ENCODE results near the gene LAMA4.
A peak's percentile ranks its signal among the peaks of the same experiment; 100 is the strongest.

Gene LAMA4

DNA sequence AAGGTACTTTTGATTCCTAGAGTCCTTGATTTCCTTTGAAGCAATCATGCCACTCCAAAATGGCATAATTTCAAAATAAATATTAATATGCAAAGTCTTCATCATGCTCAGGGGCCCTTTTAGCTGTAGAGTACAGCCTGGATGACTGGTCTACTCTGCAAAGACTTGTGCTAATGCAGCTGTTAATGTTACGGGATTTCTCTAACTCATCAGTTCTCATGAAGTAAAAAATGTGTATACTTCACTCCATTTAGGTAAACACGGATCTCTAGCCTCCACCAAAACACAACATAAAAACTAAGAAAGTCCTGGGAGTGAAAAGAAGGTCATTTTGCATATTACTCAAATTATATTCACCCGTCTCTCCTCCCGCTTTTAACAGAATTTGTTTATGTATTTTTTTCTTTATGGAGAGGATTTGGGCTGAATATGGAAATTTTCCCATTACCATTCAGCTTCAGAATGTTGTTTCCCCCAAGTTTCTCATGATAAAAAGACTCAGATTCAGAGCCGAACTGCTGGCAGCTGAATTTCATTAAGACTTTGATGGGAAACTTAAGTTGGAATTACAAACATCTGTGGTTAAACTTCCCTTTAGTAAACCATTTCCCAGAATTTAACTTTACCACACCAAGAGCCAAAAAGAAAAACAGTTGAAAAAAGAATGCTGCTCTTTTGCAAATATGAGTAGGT is 8.7 kb downstream of the LAMA4 start:
- no peak for DNase-seq
- ATAC-seq (replicated peaks): no peak
- no peaks in the 10 kb centered on the region for H3K36me3 Mint-ChIP-seq (ENCODE audit: insufficient read depth)
- peaks cover 46 to 74% of the 10 kb centered on the region in 2 donors for H3K27me3 Mint-ChIP-seq
- H3K4me1 Mint-ChIP-seq (ENCODE audit: low read depth in 2 of 2): peaks cover 0 to 4% of the 10 kb centered on the region in 2 donors
- no peak overlapping the region for H3K4me3 Mint-ChIP-seq
- H3K27ac Mint-ChIP-seq: no peak overlapping the region
- H3K9me3 Mint-ChIP-seq: no peaks in the 10 kb centered on the region

DNA sequence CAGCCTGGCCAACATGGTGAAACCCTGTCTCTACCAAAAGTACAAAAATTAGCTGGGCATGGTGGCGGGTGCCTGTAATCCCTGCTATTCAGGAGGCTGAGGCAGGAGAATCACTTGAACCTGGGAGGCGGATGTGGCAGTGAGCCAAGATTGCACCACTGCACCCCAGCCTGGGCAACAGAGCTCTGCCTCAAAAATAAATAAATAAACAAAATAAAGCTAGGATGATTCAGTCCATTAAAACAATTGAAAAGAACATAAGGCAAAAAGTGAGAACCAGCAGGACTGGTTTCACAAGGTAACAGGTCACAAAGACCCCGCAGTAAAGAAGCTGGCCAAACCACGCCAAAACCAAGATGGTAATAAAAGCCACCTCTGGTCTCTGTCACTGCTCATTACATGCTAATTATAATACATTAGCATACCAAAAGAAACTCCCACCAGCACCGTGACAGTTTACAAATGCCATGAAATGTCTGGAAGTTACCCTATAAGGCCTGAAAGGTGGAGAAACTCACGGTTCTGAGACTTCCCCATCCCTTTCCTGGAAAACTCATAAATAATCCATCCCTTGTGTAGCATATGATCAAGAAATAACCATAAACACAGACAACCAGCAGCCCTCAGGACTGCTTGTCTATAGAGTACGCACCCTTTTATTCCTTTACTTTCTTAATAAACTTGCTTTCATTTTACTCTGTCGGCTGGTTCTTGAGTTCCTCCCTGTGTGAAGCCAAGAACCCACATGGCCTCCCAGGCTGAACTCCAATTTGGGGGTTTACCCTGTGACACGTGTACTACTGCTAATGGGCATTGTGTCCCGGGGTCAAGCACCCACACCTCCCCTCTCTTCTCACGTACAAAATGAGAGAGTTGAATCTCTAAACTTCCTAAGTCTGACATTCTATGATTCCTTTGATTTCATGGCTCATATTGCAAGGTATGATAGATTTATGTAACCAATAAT is 10.2 kb downstream of the LAMA4 start:
- peaks cover 37 to 69% of the 10 kb centered on the region in 2 donors for H3K27me3 Mint-ChIP-seq
- DNase-seq (no peak), ATAC-seq (replicated peaks) (no peak)
- no peak overlapping the region for H3K27ac Mint-ChIP-seq
- no peak overlapping the region for H3K4me3 Mint-ChIP-seq
- H3K9me3 Mint-ChIP-seq: no peaks in the 10 kb centered on the region
- no peaks in the 10 kb centered on the region for H3K36me3 Mint-ChIP-seq (ENCODE audit: insufficient read depth)
- peaks cover 0 to 4% of the 10 kb centered on the region in 2 donors for H3K4me1 Mint-ChIP-seq (ENCODE audit: low read depth in 2 of 2)

DNA sequence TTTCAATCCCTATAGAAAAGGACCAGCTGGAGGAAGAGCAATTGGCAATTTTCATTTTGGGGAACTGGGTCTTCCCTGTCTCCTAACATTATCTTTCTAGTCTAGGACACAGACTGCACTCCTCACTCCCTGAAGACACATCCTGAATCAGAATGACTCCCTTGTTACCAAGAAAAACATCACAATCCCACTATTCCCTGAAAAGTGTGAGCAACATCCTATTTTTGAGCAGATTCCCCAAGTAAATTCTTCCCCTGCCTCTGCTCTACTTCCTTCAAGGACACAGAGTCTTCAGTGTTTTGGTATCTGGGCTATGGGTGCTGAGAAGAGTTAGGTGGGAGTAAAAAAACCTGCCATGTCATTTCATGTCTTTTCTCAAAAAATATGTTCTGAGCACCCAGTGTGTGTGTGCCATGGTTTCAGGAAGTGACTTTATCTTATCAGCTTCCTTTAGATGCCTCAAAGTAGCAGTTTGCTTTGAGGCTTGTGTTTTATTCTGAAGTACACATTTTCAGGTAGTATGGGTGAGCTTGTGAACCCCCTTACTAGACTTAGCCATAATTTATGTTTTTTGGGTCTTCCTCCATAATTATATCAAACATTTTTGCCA is 12.4 kb downstream of the LAMA4 start:
- no peak for ATAC-seq (replicated peaks)
- no peak for DNase-seq
- H3K27ac Mint-ChIP-seq: no peak overlapping the region
- H3K4me1 Mint-ChIP-seq (ENCODE audit: low read depth in 2 of 2): peaks cover 0 to 4% of the 10 kb centered on the region in 2 donors
- no peak overlapping the region for H3K4me3 Mint-ChIP-seq
- H3K36me3 Mint-ChIP-seq (ENCODE audit: insufficient read depth): no peaks in the 10 kb centered on the region
- H3K27me3 Mint-ChIP-seq: peaks cover 35 to 62% of the 10 kb centered on the region in 2 donors
- no peaks in the 10 kb centered on the region for H3K9me3 Mint-ChIP-seq

DNA sequence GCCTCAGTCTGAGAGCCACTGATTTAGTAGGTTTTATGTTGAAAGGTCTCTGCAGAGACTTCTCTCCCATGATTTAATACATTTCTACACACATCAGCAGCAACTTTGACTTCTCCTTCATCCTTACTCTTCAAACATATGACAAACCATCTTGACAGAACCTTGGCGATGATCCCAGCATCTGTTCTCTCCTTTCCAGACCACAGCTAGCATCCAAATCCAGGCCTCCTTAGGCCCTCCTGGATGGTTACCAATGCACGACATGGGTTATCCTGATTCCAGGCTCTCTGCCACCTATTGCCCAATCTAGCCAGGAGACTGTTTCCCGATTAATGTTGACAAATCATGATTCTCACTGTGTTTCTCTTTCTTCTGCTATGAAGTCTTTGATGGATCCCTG is 16.8 kb downstream of the LAMA4 start:
- Mint-ChIP-seq H3K9me3 (no peaks in the 10 kb centered on the region), H3K4me1 (ENCODE audit: low read depth in 2 of 2) (peaks cover 8 to 10% of the 10 kb centered on the region in 2 donors), H3K4me3 (no peak overlapping the region), H3K36me3 (ENCODE audit: insufficient read depth) (no peaks in the 10 kb centered on the region), H3K27me3 (peaks cover 61 to 76% of the 10 kb centered on the region in 2 donors), H3K27ac (no peak overlapping the region)
- DNase-seq: no peak
- no peak for ATAC-seq (replicated peaks)

DNA sequence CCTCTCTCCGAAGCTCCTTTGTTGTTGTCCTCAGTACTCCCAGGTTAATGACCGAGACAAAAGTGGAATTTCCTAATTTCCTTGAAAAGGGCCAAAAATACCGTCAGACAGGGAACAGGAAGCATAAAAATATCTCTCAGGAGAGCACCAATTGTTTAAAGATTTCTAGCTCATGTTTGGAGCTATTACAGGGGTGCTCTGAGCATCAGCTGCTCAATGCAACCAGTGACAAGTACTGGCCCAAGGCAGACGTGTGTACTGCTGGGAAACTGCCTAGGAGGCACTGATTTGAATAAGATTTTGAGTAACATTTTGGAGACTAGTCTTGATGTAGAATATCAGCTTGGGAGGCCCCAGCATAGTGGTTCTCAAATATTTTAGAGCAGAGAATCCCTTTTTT is 17.3 kb downstream of the LAMA4 start:
- Mint-ChIP-seq H3K4me3 (no peak overlapping the region), H3K9me3 (no peaks in the 10 kb centered on the region), H3K27me3 (peaks cover 60 to 70% of the 10 kb centered on the region in 2 donors), H3K4me1 (ENCODE audit: low read depth in 2 of 2) (peaks cover 4 to 10% of the 10 kb centered on the region in 2 donors), H3K36me3 (ENCODE audit: insufficient read depth) (no peaks in the 10 kb centered on the region), H3K27ac (no peak overlapping the region)
- no peak for DNase-seq
- ATAC-seq (replicated peaks): no peak

DNA sequence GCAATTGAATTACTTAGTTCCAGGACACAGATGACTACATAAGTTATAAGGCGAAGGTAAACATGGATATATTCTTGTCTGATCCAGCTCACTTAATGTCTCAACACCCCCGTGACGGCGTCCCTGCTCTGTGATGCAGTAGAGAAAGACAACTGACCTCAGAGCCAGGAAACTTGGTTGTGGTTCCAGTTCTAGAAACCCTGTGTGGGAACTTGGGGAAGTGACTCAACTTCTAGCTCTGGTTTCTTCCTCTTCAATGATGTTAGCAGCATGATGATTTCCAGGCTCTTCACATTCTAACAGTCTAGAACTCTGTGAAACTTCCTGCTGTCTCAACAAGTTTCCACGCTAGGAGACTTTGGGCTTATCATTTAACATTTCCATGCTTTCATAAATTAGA is 18.4 kb downstream of the LAMA4 start:
- no peak overlapping the region for H3K27ac Mint-ChIP-seq
- no peaks in the 10 kb centered on the region for H3K9me3 Mint-ChIP-seq
- peak; percentile 84 for ATAC-seq (replicated peaks)
- peaks cover 53 to 63% of the 10 kb centered on the region in 2 donors for H3K27me3 Mint-ChIP-seq
- H3K4me1 Mint-ChIP-seq (ENCODE audit: low read depth in 2 of 2): peaks cover 4 to 10% of the 10 kb centered on the region in 2 donors
- DNase-seq: peak in 1 of 3 experiments; percentile 5
- H3K4me3 Mint-ChIP-seq: no peak overlapping the region
- H3K36me3 Mint-ChIP-seq (ENCODE audit: insufficient read depth): no peaks in the 10 kb centered on the region

DNA sequence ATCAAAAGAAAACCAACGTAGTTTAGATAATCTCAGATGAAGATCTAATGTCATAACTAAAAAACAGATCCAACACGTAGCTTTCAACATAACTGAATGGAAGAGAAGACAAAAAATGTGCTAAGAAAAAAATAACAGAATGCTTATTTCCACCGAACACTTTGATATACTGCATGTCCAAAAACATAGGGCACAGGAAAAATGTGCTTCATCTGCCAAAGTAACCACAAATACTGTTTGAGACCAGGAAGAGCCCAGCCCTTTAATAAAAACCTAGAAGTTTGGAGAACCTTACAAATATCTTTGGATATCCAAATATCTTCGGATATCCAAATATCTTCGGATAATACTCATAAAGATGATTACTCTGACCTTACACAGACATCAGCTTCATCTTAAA is 19.8 kb downstream of the LAMA4 start:
- DNase-seq (no peak), ATAC-seq (replicated peaks) (no peak)
- peaks cover 4 to 10% of the 10 kb centered on the region in 2 donors for H3K4me1 Mint-ChIP-seq (ENCODE audit: low read depth in 2 of 2)
- no peaks in the 10 kb centered on the region for H3K36me3 Mint-ChIP-seq (ENCODE audit: insufficient read depth)
- no peak overlapping the region for H3K27ac Mint-ChIP-seq
- H3K9me3 Mint-ChIP-seq: no peaks in the 10 kb centered on the region
- no peak overlapping the region for H3K4me3 Mint-ChIP-seq
- H3K27me3 Mint-ChIP-seq: peaks cover 53 to 58% of the 10 kb centered on the region in 2 donors

DNA sequence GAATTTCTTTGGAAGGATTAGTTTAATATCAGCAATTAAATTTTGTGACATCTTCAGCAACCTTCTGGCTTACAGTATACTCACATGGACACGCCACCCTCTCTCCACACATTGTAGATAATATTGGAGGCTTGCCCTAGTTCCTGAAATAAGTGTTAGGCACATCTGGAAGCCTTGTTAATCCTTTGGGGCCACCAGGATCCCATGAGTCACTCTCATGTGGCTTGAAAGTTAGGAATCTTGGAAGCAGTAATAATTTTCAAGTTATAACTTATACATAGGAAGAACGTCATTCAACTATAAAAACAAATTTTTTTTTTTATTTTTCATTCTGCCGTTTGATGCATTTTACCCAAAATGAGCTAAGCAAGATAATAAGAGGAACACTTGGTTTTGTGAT is 20.5 kb downstream of the LAMA4 start:
- DNase-seq: no peak
- H3K36me3 Mint-ChIP-seq (ENCODE audit: insufficient read depth): no peaks in the 10 kb centered on the region
- ATAC-seq (replicated peaks): no peak
- peaks cover 53 to 55% of the 10 kb centered on the region in 2 donors for H3K27me3 Mint-ChIP-seq
- no peak overlapping the region for H3K4me3 Mint-ChIP-seq
- H3K9me3 Mint-ChIP-seq: no peaks in the 10 kb centered on the region
- H3K27ac Mint-ChIP-seq: no peak overlapping the region
- H3K4me1 Mint-ChIP-seq (ENCODE audit: low read depth in 2 of 2): peaks cover 4 to 10% of the 10 kb centered on the region in 2 donors

DNA sequence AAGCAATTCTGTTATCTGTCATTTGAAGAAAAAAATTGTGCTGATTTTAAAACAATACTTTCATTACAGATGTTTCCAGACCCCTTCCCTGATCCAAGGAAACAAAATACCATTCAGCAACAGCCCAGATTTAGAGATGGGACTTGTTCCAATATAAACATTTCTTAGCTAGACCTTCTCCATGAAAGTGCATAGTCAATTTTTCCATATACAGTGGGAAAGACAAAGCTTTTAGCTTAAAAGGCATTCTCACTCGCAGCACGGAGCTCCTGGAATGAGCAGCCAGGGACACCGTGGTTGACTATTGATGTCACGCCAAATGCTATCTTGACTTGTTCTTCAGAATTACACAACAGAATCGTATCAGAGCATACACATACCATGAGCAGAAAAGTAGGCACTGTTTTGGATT is 21.5 kb downstream of the LAMA4 start:
- peaks cover 49 to 59% of the 10 kb centered on the region in 2 donors for H3K27me3 Mint-ChIP-seq
- H3K4me1 Mint-ChIP-seq (ENCODE audit: low read depth in 2 of 2): peaks cover 4 to 10% of the 10 kb centered on the region in 2 donors
- DNase-seq (no peak), ATAC-seq (replicated peaks) (no peak)
- no peak overlapping the region for H3K27ac Mint-ChIP-seq
- H3K4me3 Mint-ChIP-seq: no peak overlapping the region
- H3K36me3 Mint-ChIP-seq (ENCODE audit: insufficient read depth): no peaks in the 10 kb centered on the region
- H3K9me3 Mint-ChIP-seq: no peaks in the 10 kb centered on the region

DNA sequence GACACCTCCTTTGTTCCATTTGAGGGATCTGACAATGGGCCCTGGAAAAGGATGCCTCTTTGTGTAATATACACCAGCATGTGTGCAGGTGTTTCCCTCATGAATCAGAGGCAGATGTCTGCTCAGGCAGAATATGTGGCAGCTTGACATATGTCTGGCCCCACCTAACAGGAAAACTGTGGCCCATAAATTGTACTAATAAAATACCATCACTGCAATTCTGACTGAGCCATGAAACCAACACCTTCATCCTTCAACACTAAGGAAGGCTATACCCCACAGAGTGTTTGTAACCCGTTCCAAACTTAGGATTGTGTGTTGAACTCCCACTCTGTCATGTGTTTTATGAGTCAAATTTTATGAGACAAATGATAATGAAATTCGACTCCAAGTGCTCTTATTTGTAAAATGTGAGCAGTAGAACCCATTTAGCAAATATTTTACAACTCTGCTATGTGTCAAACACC is 22.7 kb downstream of the LAMA4 start:
- H3K27me3 Mint-ChIP-seq: peaks cover 44 to 47% of the 10 kb centered on the region in 2 donors
- H3K9me3 Mint-ChIP-seq: no peaks in the 10 kb centered on the region
- H3K4me3 Mint-ChIP-seq: no peak overlapping the region
- H3K27ac Mint-ChIP-seq: no peak overlapping the region
- H3K4me1 Mint-ChIP-seq (ENCODE audit: low read depth in 2 of 2): peaks cover 4 to 8% of the 10 kb centered on the region in 2 donors
- ATAC-seq (replicated peaks): no peak
- no peak for DNase-seq
- H3K36me3 Mint-ChIP-seq (ENCODE audit: insufficient read depth): no peaks in the 10 kb centered on the region

DNA sequence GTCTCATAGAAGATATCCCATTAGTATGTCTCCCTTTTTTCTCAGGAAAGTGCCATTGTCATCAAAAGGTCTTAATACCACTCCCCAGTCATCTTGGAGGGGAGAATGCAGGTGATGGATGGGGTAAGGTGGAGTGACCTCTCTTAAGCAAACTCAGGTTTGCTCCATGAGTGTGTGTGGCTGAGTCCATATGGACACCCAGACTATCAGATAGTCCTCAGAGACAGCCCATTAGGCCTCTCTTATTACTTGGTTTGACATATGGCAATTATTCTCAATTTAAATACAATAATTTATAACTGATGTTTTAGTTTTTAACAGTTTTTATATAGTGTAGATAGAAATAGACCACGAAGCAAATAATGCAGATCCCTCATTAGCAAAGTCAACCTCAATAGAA is 23.2 kb downstream of the LAMA4 start:
- ATAC-seq (replicated peaks) (no peak), DNase-seq (no peak)
- Mint-ChIP-seq H3K4me1 (ENCODE audit: low read depth in 2 of 2) (peaks cover 3% of the 10 kb centered on the region in 2 donors), H3K4me3 (no peak overlapping the region), H3K27me3 (peaks cover 44 to 47% of the 10 kb centered on the region in 2 donors), H3K36me3 (ENCODE audit: insufficient read depth) (no peaks in the 10 kb centered on the region), H3K27ac (no peak overlapping the region), H3K9me3 (no peaks in the 10 kb centered on the region)

DNA sequence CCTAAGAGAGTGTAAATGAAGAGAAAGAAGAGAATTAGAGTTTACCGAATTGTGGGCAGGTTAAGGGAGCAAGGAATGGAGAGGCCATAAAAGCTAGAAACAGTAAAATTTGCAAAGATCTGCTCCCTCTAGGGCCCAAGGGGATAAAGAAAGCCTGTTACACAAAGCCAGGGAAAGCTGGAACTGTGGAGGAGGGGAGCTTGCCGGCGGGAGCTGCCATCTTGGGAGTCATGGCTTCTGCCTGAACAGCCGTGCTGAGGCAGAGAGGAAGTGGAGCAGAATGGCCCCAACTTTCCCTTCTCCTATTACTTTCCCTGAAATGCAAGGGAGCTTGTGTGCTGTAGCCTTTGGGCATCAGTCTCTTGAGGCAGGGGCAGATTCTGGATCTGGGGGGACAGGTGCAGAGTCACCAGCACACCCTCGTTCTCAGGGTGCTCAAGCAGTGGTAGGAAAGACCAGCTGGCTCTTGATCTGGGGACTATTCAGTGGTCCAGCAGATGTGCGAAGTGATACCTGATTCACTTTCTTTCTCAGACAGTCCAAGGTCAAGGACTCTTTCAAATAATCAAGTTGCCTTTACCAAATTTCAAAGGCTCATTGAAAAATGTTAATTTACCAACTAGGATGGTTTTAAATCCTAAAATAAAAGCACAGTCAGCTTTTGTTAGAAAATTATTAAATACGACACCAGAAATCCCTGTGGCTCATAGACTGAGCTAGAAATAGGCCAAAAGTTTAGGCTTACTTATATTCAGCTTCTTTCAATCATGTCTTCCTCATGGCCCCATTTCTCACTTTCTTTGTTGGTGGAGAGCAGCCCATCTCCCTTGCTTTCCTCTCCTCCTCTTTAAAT is 25.7 kb downstream of the LAMA4 start:
- ATAC-seq (replicated peaks) (no peak), DNase-seq (no peak)
- H3K36me3 Mint-ChIP-seq (ENCODE audit: insufficient read depth): no peaks in the 10 kb centered on the region
- H3K9me3 Mint-ChIP-seq: no peaks in the 10 kb centered on the region
- no peak overlapping the region for H3K4me3 Mint-ChIP-seq
- H3K27ac Mint-ChIP-seq: no peak overlapping the region
- H3K4me1 Mint-ChIP-seq (ENCODE audit: low read depth in 2 of 2): no peaks in the 10 kb centered on the region
- peaks cover 47 to 49% of the 10 kb centered on the region in 2 donors for H3K27me3 Mint-ChIP-seq

DNA sequence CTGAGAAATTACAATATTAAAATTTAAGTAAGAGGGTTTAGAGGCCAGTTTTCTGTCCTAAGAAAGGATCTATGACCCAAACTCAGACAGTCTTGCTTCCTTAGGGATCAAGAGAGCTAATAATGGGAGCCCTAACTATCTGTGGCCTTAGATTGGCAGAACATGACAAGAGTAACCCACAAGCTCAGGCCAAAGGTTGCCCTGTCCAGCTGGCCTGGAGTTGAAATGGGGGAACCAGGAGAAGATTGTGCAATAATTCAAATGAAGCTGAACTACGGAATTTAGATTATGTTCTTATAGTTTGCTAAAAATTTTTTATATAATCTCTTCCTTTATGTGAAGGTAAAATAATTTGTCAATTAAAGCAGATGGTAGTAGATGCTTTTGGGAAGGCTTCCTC is 26.4 kb downstream of the LAMA4 start:
- H3K9me3 Mint-ChIP-seq: no peaks in the 10 kb centered on the region
- H3K4me1 Mint-ChIP-seq (ENCODE audit: low read depth in 2 of 2): no peaks in the 10 kb centered on the region
- H3K4me3 Mint-ChIP-seq: no peak overlapping the region
- no peak for ATAC-seq (replicated peaks)
- H3K36me3 Mint-ChIP-seq (ENCODE audit: insufficient read depth): no peaks in the 10 kb centered on the region
- peaks cover 40 to 43% of the 10 kb centered on the region in 2 donors for H3K27me3 Mint-ChIP-seq
- no peak for DNase-seq
- no peak overlapping the region for H3K27ac Mint-ChIP-seq
